ENCODE measurements around the gene SLC9A9.

The SLC9A9 gene

DNA sequence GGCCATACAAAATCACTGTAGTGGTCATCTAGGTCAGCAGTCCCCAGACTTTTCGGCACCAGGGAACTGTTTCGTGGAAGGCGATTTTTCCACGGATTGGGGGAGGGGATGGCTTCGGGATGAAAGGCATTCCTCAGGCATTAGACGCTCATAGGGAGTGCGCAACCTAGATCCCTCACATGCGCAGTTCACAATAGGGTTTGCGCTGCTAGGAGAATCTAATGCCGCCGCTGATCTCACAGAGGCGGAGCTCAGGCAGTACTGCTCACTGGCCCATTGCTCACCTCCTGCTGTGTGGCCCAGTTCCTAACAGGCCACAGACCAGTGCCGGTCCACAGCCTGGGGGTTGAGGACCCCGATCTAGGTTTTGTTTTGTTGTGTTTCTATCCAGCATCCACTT, 200.1 kb downstream of the SLC9A9 start:
- DNase-seq (ENCODE audit: low spot score), result no peak

DNA sequence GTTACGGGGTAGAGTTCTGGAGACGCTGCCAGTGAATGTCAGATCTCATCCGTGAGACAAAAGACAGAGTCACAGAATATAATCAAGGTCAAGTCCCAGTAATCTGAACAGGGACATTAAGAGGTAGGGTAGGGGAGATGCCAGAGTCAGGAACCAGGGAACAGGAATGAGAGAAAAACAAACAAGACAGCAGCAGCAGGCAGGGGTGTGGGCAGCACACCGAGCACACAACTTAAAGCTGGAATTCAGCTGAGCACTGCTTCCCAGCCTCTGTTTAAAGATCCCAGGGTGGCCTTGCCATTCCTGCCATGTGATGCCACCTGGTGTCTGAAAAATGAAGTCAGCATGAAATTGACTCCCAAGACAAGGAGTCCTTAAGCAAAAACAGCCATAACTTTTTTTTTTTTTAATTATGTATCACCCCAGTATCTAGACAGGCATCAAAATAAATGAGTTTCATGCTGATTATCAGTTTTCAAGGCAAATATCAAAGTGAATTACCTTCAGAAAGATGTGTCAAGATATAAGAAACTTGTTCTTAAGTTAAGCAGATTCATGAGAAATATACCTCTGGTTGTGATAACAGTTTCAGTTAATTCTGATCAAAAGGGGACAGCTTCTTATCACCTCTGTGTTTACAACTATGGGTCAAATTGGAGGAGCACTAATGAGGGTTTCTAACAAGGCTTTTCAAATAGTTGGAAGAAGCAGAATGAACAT, 203.7 kb downstream of the SLC9A9 start:
- DNase-seq (ENCODE audit: low spot score), result peak; percentile 80

DNA sequence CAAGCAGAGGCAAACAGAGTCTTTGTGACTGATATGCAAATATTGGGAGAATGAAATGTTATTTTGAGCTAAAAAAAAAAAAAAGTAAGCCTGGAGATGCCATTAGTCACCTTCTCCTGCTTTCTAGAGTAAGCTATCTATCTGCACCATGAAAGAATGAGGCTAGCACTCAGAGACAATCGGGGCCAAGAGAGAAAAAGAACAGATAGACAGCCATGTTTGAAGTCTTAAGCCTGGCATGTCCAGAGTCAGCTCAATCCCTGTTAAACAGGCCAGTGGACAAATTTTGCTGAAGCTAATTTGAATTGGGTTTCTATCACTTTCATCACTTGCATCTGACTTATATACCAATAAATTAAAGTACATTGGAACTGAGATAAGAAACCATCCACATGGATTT, 204.4 kb downstream of the SLC9A9 start:
- no peak for DNase-seq (ENCODE audit: low spot score)

DNA sequence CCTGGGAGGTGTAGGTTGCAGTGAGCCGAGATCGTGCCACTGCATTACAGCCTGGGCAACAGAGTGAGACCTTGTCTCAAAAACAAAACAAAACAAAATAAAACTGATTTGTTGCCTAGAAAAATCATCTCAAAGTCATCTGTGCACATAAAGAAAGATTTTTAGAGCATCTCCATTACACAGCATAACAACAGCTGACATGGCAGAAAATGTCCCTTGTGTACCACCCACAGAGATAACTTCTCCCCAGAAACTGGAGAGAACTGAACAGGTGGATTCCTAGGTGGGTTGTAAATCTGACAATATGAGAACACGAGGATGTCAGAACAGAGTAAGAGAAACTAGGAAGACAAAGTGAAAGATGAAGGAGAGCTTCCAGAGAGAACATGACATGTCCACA, 207.5 kb downstream of the SLC9A9 start:
- no peak for DNase-seq (ENCODE audit: low spot score)

DNA sequence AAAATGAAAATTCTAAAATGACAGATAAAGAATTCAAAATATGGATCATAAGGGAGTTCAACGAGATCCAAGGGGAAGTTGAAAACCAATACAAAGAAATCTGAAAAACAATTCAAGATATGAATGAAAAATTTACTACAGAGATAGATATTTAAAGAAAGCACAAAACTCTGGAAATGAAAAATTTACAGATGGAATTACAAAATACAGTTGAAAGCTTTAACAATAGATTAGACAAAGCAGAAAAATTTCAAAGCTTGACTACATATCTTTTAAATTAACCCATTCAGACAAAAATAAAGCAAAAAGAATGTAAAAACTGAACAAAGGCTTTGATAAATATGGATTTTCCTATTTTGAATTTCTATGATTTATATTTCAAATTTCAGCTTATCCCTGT, 211.1 kb downstream of the SLC9A9 start:
- DNase-seq (ENCODE audit: low spot score), result no peak

DNA sequence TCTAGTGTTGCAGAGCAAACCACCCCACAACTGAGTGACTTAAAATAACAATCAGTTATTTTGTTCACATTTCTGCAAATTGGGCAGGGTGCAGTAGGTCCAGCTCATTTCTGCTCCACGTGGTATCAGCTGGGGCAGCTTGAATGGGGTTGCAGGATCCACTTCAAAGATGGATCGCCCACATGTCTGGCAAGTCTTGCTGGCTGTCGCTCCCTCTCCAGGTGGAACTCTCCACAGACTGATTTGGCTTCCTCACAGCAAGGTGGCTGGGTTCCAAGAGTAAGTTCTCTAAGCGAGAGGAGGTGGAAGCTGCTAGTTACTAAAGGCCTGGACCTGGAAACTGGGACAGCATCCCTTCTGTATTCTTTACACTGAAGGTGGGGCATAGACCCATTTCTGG, 213.3 kb downstream of the SLC9A9 start:
- DNase-seq (ENCODE audit: low spot score), result no peak

DNA sequence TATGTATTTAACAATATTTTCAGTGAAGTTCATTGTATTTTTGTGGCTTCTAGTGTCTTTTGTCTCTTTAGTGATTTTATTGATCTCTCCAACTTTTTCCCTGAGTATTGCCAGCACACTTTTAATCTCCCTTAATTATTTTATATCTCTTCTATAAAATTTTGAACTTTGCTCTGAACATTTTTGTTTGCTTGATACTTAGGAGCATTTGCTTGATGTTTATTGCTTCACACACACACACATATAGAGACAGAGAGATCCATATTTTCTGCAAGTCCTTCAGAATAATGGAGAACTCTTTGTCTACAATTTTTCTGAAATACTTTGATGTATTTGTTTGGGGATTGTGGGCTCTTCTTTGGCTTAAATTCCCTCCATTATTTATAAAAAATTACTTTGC, 213.8 kb downstream of the SLC9A9 start:
- no peak for DNase-seq (ENCODE audit: low spot score)

DNA sequence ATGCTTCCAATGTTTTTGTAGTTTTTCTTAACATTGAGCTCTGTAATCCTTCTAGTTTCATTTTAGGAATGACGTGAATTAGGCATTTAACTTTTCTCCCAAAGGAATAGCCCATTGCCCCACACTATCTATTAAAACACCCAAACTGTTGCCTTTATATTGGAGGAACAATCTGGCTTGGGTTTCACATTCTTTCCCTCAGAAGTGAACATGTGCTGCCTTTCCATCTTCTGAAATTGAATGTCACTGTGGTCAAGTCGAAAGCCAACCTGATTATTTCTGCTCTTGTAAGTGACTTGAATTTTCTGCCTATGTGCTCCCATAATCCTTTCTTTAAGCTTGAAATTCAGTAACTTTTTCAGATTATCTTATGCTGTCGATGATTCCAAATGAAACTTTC, 214.5 kb downstream of the SLC9A9 start:
- DNase-seq (ENCODE audit: low spot score), result no peak

DNA sequence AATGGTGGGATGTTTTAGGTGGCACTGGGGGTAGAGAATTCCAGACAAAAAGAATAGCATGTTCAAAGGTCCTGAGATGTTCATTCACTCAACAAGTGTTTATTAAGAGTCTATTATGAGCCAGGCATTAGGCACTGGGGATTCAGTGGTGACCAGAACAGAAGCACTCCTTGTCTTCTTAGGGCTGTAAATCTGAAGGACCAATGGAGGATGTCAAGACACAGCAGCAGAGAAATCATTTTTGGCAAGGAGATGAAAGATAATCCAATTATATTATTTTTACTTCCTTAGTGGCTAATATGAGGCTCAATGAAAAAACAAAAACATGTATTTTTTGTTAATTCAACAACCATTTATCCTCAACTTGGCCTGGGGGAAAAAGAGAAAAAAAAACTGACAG, 218.5 kb downstream of the SLC9A9 start:
- DNase-seq (ENCODE audit: low spot score), result no peak

DNA sequence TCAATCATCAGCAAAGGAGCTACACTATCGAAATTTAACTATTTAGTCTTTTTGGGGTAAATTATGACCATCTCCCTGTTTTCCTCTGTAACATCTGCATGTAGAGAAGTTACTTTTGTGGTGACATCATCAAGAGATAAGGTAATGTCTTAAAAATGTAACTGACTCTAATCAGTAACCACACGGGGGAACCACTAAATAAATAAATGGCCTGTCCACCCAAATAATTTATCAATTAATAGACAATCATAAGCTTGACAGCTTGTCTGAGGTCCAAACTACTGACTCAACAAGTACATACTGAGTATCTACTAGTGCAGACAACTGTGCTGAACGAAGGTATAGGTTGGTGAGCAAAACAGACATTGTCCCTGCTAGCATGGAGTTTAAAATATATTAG, 219.3 kb downstream of the SLC9A9 start:
- no peak for DNase-seq (ENCODE audit: low spot score)

DNA sequence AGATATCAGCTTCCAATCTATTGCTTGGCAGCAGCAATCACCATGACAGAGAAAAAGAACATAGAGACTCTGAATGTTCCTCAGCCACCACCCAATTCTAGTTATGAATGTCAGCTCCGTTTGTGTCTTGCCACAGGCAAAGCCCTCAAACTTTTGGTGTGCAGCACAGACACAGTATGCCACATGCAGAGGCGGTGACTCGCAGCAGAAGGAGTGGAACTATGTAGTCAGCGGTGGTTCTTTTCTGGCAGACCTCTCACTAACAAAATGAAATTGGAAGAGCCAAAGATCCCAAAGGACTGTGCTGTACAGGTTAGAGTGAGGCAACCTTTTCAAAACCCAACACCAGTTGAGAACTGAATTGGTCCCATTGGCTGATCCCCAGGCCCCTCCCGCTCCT, 220.9 kb downstream of the SLC9A9 start:
- DNase-seq (ENCODE audit: low spot score), result no peak

DNA sequence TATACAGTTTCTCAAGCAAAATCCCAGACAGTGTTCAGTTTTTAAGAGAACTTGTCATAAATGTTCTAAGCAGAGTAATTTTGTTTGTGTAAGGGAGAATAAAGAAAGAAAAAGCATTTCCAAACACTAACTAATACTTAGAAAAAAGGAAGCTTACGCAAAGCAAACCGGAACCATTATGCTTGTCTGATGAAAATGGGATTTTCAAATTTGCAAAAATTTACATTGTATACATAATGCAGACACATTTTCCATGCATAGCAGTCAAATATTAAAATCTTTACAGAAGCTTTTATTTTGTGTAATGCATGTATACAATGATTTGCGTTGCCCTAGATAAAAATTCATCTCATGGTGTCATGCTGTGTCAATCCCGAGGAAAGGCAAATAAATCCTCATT, 229.0 kb downstream of the SLC9A9 start:
- no peak for DNase-seq (ENCODE audit: low spot score)

DNA sequence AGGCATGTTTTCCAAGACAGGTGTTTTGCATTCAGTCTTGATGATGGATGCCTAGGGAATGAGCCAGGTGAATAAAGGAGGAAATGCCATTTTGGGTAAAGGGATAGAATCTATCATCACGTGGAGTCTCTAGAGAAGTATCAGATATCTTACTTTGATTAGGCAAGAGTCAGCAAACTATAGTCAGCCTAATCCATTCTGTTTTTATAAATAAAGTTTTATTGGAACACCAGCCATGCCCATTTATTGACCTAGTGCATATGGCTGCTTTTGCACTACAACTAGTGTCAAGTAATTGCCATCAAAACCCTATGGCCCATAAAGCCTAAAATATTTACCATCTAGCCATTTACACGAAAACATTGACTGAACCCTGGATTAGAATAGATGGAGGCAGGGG, 231.2 kb downstream of the SLC9A9 start:
- DNase-seq (ENCODE audit: low spot score), result no peak

DNA sequence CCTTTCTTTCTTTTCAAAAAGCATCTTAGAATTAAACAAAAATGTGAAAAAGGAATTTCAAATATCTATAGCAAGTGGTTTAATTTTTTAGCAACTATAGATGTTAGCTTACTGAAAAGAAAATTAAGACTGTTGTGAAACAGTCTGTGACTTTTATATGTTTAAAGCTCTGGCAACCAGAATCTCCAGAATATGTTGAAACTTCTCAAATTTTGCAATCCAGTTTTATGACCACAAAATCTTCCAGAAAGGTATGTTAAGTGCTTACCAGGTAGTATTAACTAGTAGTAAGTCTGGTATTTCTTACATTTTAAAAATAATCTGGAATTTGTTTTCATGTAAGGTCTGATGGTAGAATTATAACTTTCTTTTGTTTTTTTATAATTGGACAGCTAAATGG, 235.0 kb downstream of the SLC9A9 start:
- no peak for DNase-seq (ENCODE audit: low spot score)

DNA sequence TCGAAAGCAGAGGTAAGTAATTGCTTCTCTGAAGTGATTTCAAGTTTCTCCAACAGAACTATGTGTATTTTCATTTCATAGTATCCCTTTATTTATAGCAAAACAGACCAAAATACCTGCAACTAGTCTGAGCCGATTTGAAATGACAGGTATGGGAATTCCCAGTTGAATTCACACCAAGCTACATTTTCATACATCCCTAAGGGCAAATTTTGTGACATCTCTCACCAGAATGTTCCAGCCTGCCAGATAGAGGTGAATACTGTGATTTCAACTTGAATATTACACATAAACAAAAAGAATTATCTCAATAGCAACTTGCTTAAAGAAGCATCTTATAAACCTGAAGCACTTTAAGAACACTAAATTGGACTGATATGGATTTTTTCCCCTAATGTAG, 235.7 kb downstream of the SLC9A9 start:
- no peak for DNase-seq (ENCODE audit: low spot score)

DNA sequence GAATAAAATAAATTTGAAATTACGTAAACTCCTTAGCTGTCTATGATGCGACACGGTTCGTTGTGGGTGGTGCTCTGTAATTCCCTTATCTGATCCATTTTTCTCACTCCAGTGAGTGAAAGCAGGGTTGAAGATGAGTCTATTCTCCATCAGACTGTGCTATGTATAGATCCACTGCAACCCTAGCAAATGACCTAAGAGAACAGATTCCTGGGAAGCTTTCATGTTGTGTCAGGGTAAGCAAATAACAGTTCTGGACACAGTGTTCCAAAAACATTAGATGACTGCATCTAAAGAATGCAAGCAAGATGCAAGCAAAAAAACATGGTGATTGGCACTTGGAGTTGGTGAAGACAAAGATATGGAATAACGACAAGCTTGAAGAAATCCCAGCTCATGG, 239.3 kb downstream of the SLC9A9 start:
- no peak for DNase-seq (ENCODE audit: low spot score)

DNA sequence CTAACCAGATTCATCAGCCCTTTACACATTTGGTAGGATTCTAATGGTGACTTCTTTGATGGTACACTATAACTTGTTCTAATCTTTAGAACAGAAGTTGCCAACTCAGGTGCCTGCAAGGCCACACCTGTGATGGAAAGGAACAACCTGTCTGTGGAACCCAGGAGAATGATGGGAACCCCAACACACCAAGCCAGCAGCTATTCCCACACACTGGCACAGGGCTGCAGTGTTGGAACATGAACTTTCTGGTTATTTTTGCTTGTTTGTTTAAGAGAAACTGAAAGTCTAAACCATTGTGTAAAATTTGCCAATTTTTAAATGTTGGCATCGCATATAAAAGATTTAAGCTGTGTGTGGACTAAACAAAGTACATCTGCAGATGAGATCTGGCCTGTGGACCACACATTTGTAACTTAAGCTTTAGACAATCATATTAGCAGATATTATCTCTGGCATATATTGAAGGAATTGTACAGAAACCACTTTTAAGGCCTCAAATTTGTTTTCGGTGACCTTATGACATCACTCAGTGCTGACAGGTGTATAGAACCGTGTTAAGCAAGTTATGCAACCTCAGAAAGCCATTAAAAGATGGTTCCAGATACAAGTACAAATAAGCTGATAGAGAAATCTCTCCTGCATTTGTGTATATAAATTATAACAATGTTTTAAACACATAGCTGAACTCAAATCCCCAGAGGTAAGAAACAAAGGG, 242.9 kb downstream of the SLC9A9 start:
- DNase-seq (ENCODE audit: low spot score), result no peak

DNA sequence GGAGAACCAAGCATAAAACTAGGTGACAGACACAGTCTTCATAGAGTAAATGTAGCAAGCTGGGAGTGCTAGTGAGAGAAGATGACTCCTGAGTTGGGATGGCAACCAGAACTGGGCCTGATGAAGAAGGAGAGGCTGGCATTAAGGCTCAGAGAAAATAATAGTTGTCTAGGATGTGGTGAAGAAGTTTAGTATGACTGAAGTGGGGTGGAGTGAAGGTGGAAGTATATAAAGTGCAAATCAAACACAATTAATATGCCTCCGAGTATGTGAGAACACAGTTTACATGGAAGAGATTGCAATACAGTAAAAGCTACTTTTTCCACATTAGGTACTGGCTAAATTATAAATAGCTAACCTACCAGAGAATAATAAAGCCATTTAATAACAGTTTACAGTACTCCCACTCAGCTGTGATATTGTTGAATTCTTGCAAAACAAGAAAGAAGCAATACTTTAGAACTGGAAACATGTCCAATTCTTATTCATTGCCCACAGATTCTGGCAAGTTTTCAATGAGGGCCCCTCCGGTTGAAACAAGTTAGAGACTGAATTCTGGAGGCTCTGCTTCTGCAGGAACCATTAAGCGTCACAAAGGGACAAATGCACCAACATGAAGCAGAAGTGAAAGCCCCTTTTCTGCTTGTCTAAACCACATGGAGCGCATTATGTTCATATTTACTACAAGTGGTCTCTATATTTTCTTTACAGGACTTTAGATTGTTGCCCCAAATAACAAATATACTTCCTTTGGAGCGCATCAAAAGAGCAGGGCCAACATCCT, 243.7 kb downstream of the SLC9A9 start:
- DNase-seq (ENCODE audit: low spot score), result no peak

DNA sequence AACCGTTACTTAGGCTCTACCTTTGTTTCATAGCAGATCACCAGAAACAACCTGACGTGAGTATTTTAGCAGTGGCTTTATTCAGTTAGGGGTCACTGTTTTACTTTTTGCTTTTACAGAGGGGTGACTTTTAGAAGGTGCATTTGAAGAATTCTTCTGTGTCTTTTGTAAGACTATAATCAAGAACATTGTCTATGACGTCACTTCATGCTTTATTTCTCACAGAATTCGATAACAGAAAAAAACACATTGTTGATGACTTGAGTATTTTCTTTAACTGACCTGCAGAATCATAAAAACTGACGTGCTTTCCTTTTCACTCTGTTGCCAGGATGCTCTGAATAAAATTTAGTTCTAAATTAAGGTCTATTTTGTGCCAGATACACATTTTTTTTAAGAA, 244.5 kb downstream of the SLC9A9 start:
- no peak for DNase-seq (ENCODE audit: low spot score)

DNA sequence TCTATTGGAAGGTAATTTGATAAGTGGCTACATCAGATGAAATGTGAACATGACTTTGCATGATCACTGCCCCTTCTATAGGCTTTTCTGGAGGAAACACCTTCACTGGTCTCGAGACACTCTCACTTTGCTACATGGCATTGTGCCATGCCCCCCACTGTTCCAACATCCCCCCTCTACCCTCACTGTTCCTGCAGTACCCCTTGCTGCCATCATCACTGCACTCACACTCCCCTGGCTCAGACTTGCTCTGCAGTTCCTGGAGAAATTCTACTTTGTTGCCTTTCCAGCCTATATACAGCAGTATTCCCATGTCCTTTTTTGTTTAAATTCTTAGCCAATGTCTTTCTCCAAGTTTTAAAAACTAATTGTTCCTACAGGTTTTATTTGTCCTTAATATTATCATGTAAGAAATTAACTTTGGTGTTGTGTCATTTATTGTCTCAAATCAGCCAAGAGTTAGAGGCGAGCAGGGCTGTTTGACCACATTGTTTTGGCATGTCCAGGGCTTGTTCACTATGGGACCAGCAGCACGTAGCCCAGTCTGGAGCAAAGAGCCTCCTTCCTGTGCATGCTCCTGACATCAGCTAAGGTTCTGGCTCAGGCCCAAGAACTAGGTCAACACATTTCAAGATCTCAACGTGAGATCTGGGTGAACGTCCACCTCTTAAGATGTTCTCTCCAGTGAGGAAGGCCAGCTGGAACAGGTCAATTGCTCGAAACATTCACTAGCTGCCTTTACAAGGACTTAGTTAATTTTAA, 246.4 kb downstream of the SLC9A9 start:
- DNase-seq (ENCODE audit: low spot score), result no peak

DNA sequence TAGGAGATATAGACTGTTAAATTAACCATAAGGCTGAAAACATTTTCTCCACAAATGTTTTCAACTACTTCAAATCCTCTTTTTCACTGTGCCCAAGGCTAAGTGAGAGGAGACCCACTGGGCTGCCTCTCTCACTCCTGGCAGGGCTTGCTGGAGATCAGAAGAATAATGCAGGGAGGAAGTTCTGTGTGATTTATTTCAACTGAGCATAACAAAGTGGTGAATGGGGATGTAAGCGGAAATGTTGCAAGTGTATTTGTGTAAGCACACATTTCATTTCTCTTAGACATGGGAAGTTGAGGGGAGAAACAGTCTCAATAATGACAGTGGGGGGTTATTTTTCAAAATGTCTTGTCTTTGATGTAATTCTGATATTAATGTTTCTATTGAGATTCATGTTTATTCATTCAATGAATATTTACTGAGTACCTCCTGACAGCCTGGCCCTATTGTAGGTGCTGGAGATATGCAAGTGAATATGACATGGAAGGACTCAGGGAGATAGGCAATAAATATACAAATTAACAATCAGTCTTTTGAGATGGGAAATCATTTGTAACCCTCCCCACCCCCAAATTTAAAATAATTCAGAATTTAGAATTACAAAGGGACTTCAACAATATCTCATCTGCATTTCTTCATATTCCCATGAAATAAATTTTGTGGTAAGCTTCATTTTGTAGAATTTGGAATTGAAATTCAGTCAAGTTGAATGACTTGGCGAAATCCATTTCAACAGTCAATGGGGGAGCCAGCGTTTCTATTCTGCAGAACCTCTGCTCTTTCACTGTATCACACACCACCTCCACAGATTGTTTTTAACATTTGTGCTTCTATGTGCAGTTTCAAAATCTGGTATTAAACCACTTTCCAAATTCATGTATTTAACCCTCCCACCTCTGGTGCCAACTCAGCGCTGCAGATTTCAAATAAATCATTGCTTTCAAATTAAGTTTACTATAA, 247.2 kb downstream of the SLC9A9 start:
- no peak for DNase-seq (ENCODE audit: low spot score)
